B cell (primary cell): ENCODE measurements around the gene FXYD4. TPM values are rescaled to one million over a fixed set of nuclear protein-coding genes. Genes with fewer than 3 reads are reported as not detected.

ENCODE experiments used
- ATAC-seq: fragments of 200-7000 bp; cut with Tn5 transposase; one replicate; pipeline ENCODE4 v1.10.0; 2021; ENCODE audit warnings: low read depth, mild to moderate bottlenecking, moderate number of reproducible peaks, moderate library complexity
- CTCF ChIA-PET: fragments of 350-600 bp; sonication (Branson Sonifier 250); formaldehyde crosslinking; loops from one replicate; lab custom pipeline; 2021; ENCODE audit warnings: antibody characterized with exemption, inconsistent platforms; lab: Charles Lee
- POLR2A ChIA-PET: fragments of 350-600 bp; sonication (Branson Sonifier 250); formaldehyde crosslinking; loops from one replicate; lab custom pipeline; 2021; ENCODE audit warnings: antibody characterized with exemption; lab: Charles Lee
- DNase-seq: peaks from one replicate; pipeline ENCODE4 v3.0.0; 2013
- H2AFZ ChIP-seq: 2 replicates; pipeline ENCODE4 v1.6.1; 2012; ENCODE audit warnings: mild to moderate bottlenecking, low read depth, low read length; ENCODE audit not compliant: insufficient read depth, poor library complexity, severe bottlenecking
- H3K27ac ChIP-seq, 2 donors: 1 replicate in 1 of 2; 2 replicates in 1 of 2; pipeline ENCODE4 v1.5.1; 2012 to 2013; ENCODE audit warnings: low read length in 2 of 2, mild to moderate bottlenecking in 2 of 2, moderate library complexity in 1 of 2
- H3K27me3 ChIP-seq, 4 experiments: fragments of 200-600 bp in 1 of 4; sonication (generic) in 1 of 4; replicated peaks in 1 of 4; 1 replicate in 2 of 4; 2 replicates in 2 of 4; pipeline versions ENCODE4 v1.6.1 to v1.7.0; 2013 to 2016; ENCODE audit warnings: low read length in 3 of 4, mild to moderate bottlenecking in 2 of 4, mixed read lengths in 1 of 4, moderate library complexity in 1 of 4; ENCODE audit not compliant: insufficient read depth in 4 of 4, control insufficient read depth in 3 of 4; ENCODE audit errors: control extremely low read depth in 1 of 4
- H3K36me3 ChIP-seq, 2 experiments: replicated peaks in 1 of 2; 1 replicate in 1 of 2; 2 replicates in 1 of 2; pipeline versions ENCODE4 v1.6.1 to v1.7.1; 2013; ENCODE audit warnings: low read length in 1 of 2; ENCODE audit not compliant: insufficient read depth in 2 of 2, control insufficient read depth in 1 of 2; ENCODE audit errors: control extremely low read depth in 1 of 2, extremely low read depth in 1 of 2
- H3K4me1 ChIP-seq, 2 donors: fragments of 200-600 bp in 1 of 2; sonication (generic) in 1 of 2; 1 replicate in 1 of 2; 2 replicates in 1 of 2; pipeline versions ENCODE4 v1.5.1 to v1.6.1; 2013 to 2017; ENCODE audit warnings: low read length in 2 of 2; ENCODE audit not compliant: control insufficient read depth in 2 of 2, insufficient read depth in 2 of 2
- H3K4me2 ChIP-seq: replicated peaks from 2 replicates; pipeline ENCODE3; 2012; ENCODE audit warnings: mild to moderate bottlenecking, low read depth, low read length; ENCODE audit not compliant: poor library complexity, severe bottlenecking
- H3K4me3 ChIP-seq, 5 experiments: fragments of 200-600 bp in 1 of 5; sonication (generic) in 1 of 5; 1 replicate in 3 of 5; 2 replicates in 2 of 5; pipeline versions ENCODE4 v1.5.1 to v1.7.0; 2011 to 2016; ENCODE audit warnings: low read length in 4 of 5, mild to moderate bottlenecking in 4 of 5, low read depth in 2 of 5, control low read depth in 1 of 5, moderate library complexity in 1 of 5; ENCODE audit not compliant: insufficient read depth in 1 of 5; ENCODE audit errors: control extremely low read depth in 1 of 5, extremely low read depth in 1 of 5
- H3K79me2 ChIP-seq: fragments of 200-600 bp; sonication (generic); one replicate; pipeline ENCODE4 v1.6.0; 2016; ENCODE audit warnings: low read length; ENCODE audit not compliant: control insufficient read depth, insufficient read depth
- H3K9ac ChIP-seq: fragments of 200-600 bp; sonication (generic); 2 replicates; pipeline ENCODE4 v1.6.1; 2017; ENCODE audit warnings: mild to moderate bottlenecking, low read length, moderate library complexity
- H3K9me3 ChIP-seq, 3 donors: one replicate each; pipeline versions ENCODE4 v1.6.1 to v1.7.1; 2013; ENCODE audit warnings: low read length in 2 of 3; ENCODE audit not compliant: control insufficient read depth in 2 of 3, insufficient read depth in 1 of 3; ENCODE audit errors: control extremely low read depth in 1 of 3
- H4K20me1 ChIP-seq: 2 replicates; pipeline ENCODE4 v1.6.0; 2012; ENCODE audit warnings: mild to moderate bottlenecking, low read length; ENCODE audit not compliant: insufficient read depth, control insufficient read depth, poor library complexity, severe bottlenecking
- H3K27ac Mint-ChIP-seq: one replicate; pipeline ENCODE4 v1.8.0; 2021; ENCODE audit warnings: mixed read lengths
- H3K27me3 Mint-ChIP-seq: one replicate; pipeline ENCODE4 v1.8.0; 2021; ENCODE audit warnings: mixed read lengths
- H3K4me1 Mint-ChIP-seq: one replicate; pipeline ENCODE4 v1.8.0; 2021; ENCODE audit warnings: mixed read lengths
- H3K4me3 Mint-ChIP-seq: one replicate; pipeline ENCODE4 v1.8.0; 2021; ENCODE audit warnings: mixed read lengths
- H3K9me3 Mint-ChIP-seq: one replicate; pipeline ENCODE4 v1.8.0; 2022; ENCODE audit warnings: mixed read lengths; ENCODE audit not compliant: insufficient read depth
- CTCF ChIP-seq: fragments of 200-600 bp; IDR thresholded peaks from one replicate; pipeline ENCODE4 v1.8.0; 2022; ENCODE audit warnings: antibody characterized with exemption, mild to moderate bottlenecking
- EZH2 ChIP-seq: IDR thresholded peaks from 2 replicates; pipeline ENCODE4 v1.6.1; 2012; ENCODE audit warnings: borderline replicate concordance, low read depth, mild to moderate bottlenecking, moderate library complexity, low read length; ENCODE audit not compliant: insufficient read depth, poor library complexity, severe bottlenecking
- WGBS: methylation state at CpG from one replicate; pipeline ENCODE4 v1.1.5; 2013; ENCODE audit warnings: missing lambda C conversion rate; ENCODE audit not compliant: insufficient coverage; 5-methylcytosine and 5-hydroxymethylcytosine counted together
- intact Hi-C: fragments of 100-400 bp; cut with micrococcal nuclease; formaldehyde crosslinking; loops from one replicate; pipeline ENCODE4 v1.10.0; 2022
- polyA plus RNA-seq: library from polyadenylated mRNA; depleted of rRNA; stranded (reverse); fragments of >200 nt; gene quantifications from 2 replicates; pipeline ENCODE4 v1.2.3, GENCODE V29; 2012
- total RNA-seq, 2 donors: library from RNA; stranded (reverse); fragments of 120-200 nt in 1 of 2; gene quantifications; 1 replicate in 1 of 2; 2 replicates in 1 of 2; pipeline versions ENCODE4 v1.2.3 to v1.2.4, GENCODE V29; 2013 to 2022

Gene FXYD4
- total and polyA plus RNA-seq, 2 donors (not counting 1 experiment from before 2014, with no cell fraction given), result not detected

- ATAC-seq, result peak; percentile 81
- H3K9me3 Mint-ChIP-seq, result no peaks in the 10 kb centered on the region
- peak overlapping the region; percentile 96 for H3K27ac Mint-ChIP-seq
- no peaks in the 10 kb centered on the region for H3K27me3 Mint-ChIP-seq
- Histone ChIP-seq H3K36me3 (peaks cover 5 to 48% of the 10 kb centered on the region in 2 experiments), H3K4me3 (peak overlapping the region; percentile 46 to 75 (median 61)), H3K4me1 (peaks cover 68 to 79% of the 10 kb centered on the region in 2 donors), H2AFZ (peak overlapping the region; percentile 66), H3K9me3 (no peaks in the 10 kb centered on the region), H3K4me2 (peak overlapping the region; percentile 88), H4K20me1 (peaks cover 77% of the 10 kb centered on the region), H3K9ac (peak overlapping the region; percentile 78), H3K27me3 (no peaks in the 10 kb centered on the region), H3K79me2 (peaks cover 97% of the 10 kb centered on the region), H3K27ac (peak overlapping the region; percentile 85 to 97)
- intact Hi-C loops, result loop anchor here (1.0 to 2.0 kb wide), 4 partner anchors 10 to 49 kb away; no protein-coding TSS in a partner anchor
- DNase-seq, result peak; percentile 90
- under 1% methylated on average over 67 of the region's 70 CpGs for WGBS
- POLR2A ChIA-PET, result interaction anchor here (0.5 to 1.9 kb wide), 8 partner anchors 10 to 61 kb away, joined by 3 to 21 read pairs (median 5); partner anchors contain the start of genes HNRNPF and ZNF487
- peak overlapping the region; percentile 95 for H3K4me3 Mint-ChIP-seq
- H3K4me1 Mint-ChIP-seq, result peaks cover 73% of the 10 kb centered on the region
- CTCF ChIA-PET, result interaction anchor here (0.8 to 1.7 kb wide), 3 partner anchors 10 to 49 kb away, joined by 3 to 4 read pairs (median 4); partner anchors contain the start of gene ZNF487
- no peak for TF ChIP-seq CTCF
- no peak for TF ChIP-seq EZH2
Observed at GRCh38 chr10:43396928-43397624, 25.6 kb downstream of the FXYD4 start.

GRCh38 chr10:43398939-43399319 lies 27.5 kb downstream of the FXYD4 start:
- peak overlapping the region; percentile 85 to 97 for H3K27ac ChIP-seq
- H3K9me3 Mint-ChIP-seq, result no peaks in the 10 kb centered on the region
- no peak overlapping the region for H2AFZ ChIP-seq
- WGBS, result no CpG with 5 or more reads among the region's 2 CpGs
- no peak overlapping the region for H3K4me3 ChIP-seq
- no peak for DNase-seq
- ATAC-seq, result no peak
- no peak overlapping the region for H3K9ac ChIP-seq
- peaks cover 99% of the 10 kb centered on the region for H3K79me2 ChIP-seq
- TF ChIP-seq CTCF, result no peak
- no peak for TF ChIP-seq EZH2
- peaks cover 0 to 40% of the 10 kb centered on the region in 2 experiments for H3K36me3 ChIP-seq
- no peak overlapping the region for H3K27ac Mint-ChIP-seq
- peak overlapping the region; percentile 88 for H3K4me2 ChIP-seq
- H3K4me1 Mint-ChIP-seq, result peaks cover 85% of the 10 kb centered on the region
- H3K9me3 ChIP-seq, result no peaks in the 10 kb centered on the region
- H3K27me3 Mint-ChIP-seq, result no peaks in the 10 kb centered on the region
- H3K27me3 ChIP-seq, result no peaks in the 10 kb centered on the region
- POLR2A ChIA-PET, result interaction anchor here (1.6 kb wide), 1 partner anchor 11 kb away, joined by 4 read pairs; the partner anchor contains the start of gene HNRNPF
- intact Hi-C loops, result no loop called here
- H4K20me1 ChIP-seq, result peaks cover 80% of the 10 kb centered on the region
- H3K4me1 ChIP-seq, result peaks cover 85 to 88% of the 10 kb centered on the region in 2 donors
- H3K4me3 Mint-ChIP-seq, result no peak overlapping the region
- CTCF ChIA-PET, result interaction anchor here (0.7 to 1.7 kb wide), 2 partner anchors 9 to 21 kb away, joined by 3 to 4 read pairs; no protein-coding TSS in a partner anchor
